Body of pancreas (tissue), 4 donors: ENCODE data around the gene ICE1. TPM values are rescaled to one million over a fixed set of nuclear protein-coding genes. Genes with fewer than 3 reads are reported as not detected.

Experiments used
- ATAC-seq: fragments of 150-250 bp; one replicate; pipeline ENCODE4 v1.9.1; 2016
- DNase-seq, 4 donors: peaks; one replicate each; pipeline ENCODE4 v3.0.0-alpha.2; 2019
- H3K27ac ChIP-seq, 4 donors: fragments of 200-600 bp; sonication (generic); 1 replicate in 3 of 4; 2 replicates in 1 of 4; pipeline versions ENCODE4 v1.5.1 to v1.6.1; 2016 to 2019; ENCODE audit warnings: mild to moderate bottlenecking in 1 of 4, mixed read lengths in 1 of 4, moderate library complexity in 1 of 4
- H3K27me3 ChIP-seq, 2 donors: fragments of 200-600 bp; sonication (generic); one replicate each; pipeline ENCODE4 v1.6.0; 2016; ENCODE audit warnings: mild to moderate bottlenecking in 1 of 2
- H3K36me3 ChIP-seq, 2 donors: fragments of 200-600 bp; sonication (generic); replicated peaks in 1 of 2; 2 replicates each; pipeline ENCODE4 v1.5.1; 2016; ENCODE audit warnings: low read depth in 2 of 2; ENCODE audit not compliant: insufficient read depth in 1 of 2
- H3K4me1 ChIP-seq: fragments of 200-600 bp; sonication (generic); one replicate; pipeline ENCODE4 v1.6.0; 2016
- H3K4me3 ChIP-seq, 2 donors: fragments of 200-600 bp; sonication (generic); 1 replicate in 1 of 2; 2 replicates in 1 of 2; pipeline ENCODE4 v1.5.1; 2016 to 2019
- H3K9me3 ChIP-seq, 3 donors: fragments of 200-600 bp; sonication (generic); 1 replicate in 2 of 3; 2 replicates in 1 of 3; pipeline ENCODE4 v1.5.1; 2016
- POLR2A ChIP-seq, 3 donors: fragments of 450-650 bp; IDR thresholded peaks; one replicate each; pipeline ENCODE4 v1.6.1; 2016; ENCODE audit warnings: antibody characterized with exemption in 3 of 3, mild to moderate bottlenecking in 2 of 3
- WGBS, 2 donors: methylation state at CpG; one replicate each; pipeline ENCODE4 v1.1.5; 2017; 5-methylcytosine and 5-hydroxymethylcytosine counted together
- intact Hi-C: fragments of 100-400 bp; cut with DNase I; formaldehyde crosslinking; loops from one replicate; pipeline ENCODE4 v1.15.1; 2023
- total RNA-seq, 2 donors: library from RNA; depleted of rRNA; stranded (reverse); fragments of >200 nt; gene quantifications; one replicate each; pipeline ENCODE4 v1.1.0, GENCODE V29; 2016
- TF ChIP-seq, protein P1 (sequence below), 7 experiments: fragments of 450-650 bp in 4 of 7; fragments of 200-600 bp in 3 of 7; sonication (generic) in 3 of 7; IDR thresholded peaks; one replicate each; pipeline ENCODE4 v1.5.1; 2016 to 2019; ENCODE audit warnings: antibody characterized with exemption in 7 of 7

ICE1 gene
- total RNA-seq, 2 donors from 2014 or later, result 13.5 to 15.6 TPM

DNA sequence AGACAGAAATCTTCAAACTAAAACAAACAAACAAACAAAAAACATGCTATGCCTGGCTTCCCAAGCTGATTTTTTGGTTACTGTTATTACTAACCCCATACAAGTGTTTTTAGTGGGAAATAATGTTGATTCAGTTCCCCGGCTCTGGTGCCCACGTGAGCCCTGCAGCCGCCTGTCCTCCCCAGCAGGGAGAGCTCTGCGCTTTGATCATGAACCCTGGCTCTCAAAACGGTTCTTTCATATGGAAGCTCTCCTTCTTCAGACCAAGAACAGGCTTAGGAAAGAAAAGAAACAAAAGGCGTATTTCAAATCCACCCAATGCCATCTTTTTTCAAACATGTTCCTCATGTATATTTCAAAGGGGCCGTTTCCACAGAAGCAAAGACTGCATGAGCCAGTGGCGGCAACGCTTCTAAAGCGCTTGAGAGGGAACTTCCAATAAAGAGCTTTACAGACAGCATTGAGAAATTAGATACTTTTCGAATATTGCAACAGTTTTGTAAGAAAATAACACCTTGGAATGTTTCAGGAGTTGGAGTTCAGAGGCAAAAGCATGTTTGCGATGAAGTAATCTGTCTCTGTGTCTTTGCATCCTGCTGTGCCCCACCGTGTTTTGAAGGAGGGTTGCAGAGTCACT lies 74.8 kb downstream of the ICE1 start:
- intact Hi-C loops, result no loop called here
- 32 to 34% methylated on average over 13 of the region's 13 CpGs for WGBS, 2 donors
- H3K27me3 ChIP-seq, result no peaks in the 10 kb centered on the region
- H3K4me3 ChIP-seq, result no peak overlapping the region
- TF ChIP-seq POLR2A (IDR thresholded peaks at IDR 0.05), result no peak
- TF ChIP-seq, protein P1, sequence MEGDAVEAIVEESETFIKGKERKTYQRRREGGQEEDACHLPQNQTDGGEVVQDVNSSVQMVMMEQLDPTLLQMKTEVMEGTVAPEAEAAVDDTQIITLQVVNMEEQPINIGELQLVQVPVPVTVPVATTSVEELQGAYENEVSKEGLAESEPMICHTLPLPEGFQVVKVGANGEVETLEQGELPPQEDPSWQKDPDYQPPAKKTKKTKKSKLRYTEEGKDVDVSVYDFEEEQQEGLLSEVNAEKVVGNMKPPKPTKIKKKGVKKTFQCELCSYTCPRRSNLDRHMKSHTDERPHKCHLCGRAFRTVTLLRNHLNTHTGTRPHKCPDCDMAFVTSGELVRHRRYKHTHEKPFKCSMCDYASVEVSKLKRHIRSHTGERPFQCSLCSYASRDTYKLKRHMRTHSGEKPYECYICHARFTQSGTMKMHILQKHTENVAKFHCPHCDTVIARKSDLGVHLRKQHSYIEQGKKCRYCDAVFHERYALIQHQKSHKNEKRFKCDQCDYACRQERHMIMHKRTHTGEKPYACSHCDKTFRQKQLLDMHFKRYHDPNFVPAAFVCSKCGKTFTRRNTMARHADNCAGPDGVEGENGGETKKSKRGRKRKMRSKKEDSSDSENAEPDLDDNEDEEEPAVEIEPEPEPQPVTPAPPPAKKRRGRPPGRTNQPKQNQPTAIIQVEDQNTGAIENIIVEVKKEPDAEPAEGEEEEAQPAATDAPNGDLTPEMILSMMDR (IDR thresholded peaks at IDR 0.05), result peak in 6 of 7 experiments; percentile 9 to 44 (median 34)
- peaks cover 15% of the 10 kb centered on the region for H3K4me1 ChIP-seq
- no peaks in the 10 kb centered on the region for H3K36me3 ChIP-seq
- H3K27ac ChIP-seq, result no peak overlapping the region
- peak in 3 of 4 donors; percentile 22 to 36 (median 32) for DNase-seq
- peak; percentile 26 for ATAC-seq
- H3K9me3 ChIP-seq, result no peaks in the 10 kb centered on the region

DNA sequence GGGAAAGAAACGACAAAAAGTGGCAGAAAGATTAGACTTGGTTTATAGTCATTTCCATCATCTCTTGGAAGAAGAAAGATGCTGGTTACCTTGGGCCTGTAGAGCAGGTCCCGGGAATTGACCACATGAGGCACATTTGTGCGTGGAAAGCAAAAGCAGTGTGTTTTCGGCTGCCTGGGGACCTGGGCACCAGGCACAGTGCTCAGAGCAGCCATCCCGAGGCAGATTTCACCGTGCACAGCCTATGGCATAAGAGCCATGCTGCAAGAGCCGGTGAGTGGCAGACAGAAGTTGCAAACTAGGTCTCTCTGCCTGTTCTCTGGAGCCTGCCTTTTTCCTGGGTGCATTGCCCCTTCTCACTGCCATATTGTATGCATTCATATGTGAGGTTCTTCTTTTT lies 77.0 kb downstream of the ICE1 start:
- no peak for TF ChIP-seq POLR2A (IDR thresholded peaks at IDR 0.05)
- TF ChIP-seq, protein P1 (IDR thresholded peaks at IDR 0.05), result no peak
- H3K27ac ChIP-seq, result no peak overlapping the region
- ATAC-seq (no peak), DNase-seq (no peak)
- H3K4me1 ChIP-seq, result peaks cover 8% of the 10 kb centered on the region
- 69 to 72% methylated on average over 7 of the region's 7 CpGs for WGBS, 2 donors
- no peak overlapping the region for H3K4me3 ChIP-seq
- no peaks in the 10 kb centered on the region for H3K36me3 ChIP-seq
- intact Hi-C loops, result no loop called here
- H3K27me3 ChIP-seq, result no peaks in the 10 kb centered on the region
- no peaks in the 10 kb centered on the region for H3K9me3 ChIP-seq

DNA sequence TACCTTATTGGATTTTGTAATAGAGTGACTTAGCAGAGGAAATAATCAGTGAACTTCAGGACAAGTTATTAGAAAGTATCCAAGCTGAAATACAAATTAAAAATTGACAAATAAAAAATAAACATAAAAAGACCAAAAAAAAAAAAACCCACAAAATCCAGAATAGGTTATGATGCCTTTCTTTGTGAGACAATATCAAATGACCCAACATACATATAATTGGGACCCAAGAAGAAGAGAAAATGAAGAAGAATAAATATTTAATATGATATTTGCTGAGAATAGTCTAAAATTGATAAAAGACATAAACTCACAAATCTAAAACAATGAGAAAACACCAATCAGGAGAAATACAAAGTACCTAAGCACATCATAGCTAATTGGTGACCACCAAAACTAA lies 81.8 kb downstream of the ICE1 start:
- no peak for TF ChIP-seq POLR2A (IDR thresholded peaks at IDR 0.05)
- TF ChIP-seq, protein P1 (IDR thresholded peaks at IDR 0.05), result no peak
- no peak for DNase-seq

DNA sequence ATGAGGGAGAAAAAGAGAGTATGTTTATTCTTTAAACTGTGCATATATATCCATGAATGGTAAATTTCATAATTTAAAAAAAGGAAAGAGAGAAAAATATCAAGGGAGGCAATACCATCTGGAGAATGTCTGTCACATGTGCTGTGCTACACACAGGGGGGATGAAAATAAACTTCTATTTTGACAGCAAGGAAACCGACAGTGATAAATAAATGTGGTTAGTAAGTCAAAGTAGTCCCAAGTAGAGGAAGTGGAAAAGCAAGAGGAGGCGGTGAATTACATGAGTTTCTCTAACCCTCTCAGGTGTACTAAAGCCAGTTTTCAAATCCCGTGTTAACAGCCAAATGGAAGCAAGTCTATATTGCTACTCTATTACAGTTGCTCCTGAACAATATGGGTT lies 83.3 kb downstream of the ICE1 start:
- no peaks in the 10 kb centered on the region for H3K4me1 ChIP-seq
- no peak for TF ChIP-seq POLR2A (IDR thresholded peaks at IDR 0.05)
- TF ChIP-seq, protein P1 (IDR thresholded peaks at IDR 0.05), result no peak
- no peaks in the 10 kb centered on the region for H3K36me3 ChIP-seq
- ATAC-seq, result no peak
- H3K27ac ChIP-seq, result no peak overlapping the region
- H3K9me3 ChIP-seq, result no peaks in the 10 kb centered on the region
- no peak for DNase-seq
- no peaks in the 10 kb centered on the region for H3K27me3 ChIP-seq
- H3K4me3 ChIP-seq, result no peak overlapping the region
- WGBS, 2 donors, result 47 to 68% methylated on average over 3 of the region's 3 CpGs
- intact Hi-C loops, result no loop called here

More for the DNA sequence above, 81.8 kb downstream of the ICE1 start:
- no peak for ATAC-seq
- H3K27me3 ChIP-seq, result no peaks in the 10 kb centered on the region
- H3K36me3 ChIP-seq, result no peaks in the 10 kb centered on the region
- H3K4me3 ChIP-seq, result no peak overlapping the region
- no peak overlapping the region for H3K27ac ChIP-seq
- intact Hi-C loops, result no loop called here
- H3K9me3 ChIP-seq, result no peaks in the 10 kb centered on the region
- no peaks in the 10 kb centered on the region for H3K4me1 ChIP-seq

DNA sequence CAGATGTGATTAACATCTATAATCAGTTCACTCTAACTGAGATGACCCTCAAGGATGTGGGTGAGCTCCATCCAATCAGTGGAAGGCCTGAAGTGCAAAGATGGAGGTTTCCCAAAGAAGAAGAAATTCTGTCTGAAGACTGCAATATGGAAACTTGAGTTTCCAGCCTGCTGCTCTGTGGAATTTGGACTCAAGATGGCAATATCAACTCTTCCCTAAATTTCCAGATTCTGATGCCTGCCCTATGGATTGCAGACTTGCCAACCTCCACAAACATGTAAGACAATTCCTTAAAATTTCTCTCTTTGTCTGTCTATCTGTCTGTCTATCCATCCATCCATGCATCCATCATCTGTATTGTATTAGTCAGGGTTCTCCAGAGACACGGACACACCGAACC lies 85.9 kb downstream of the ICE1 start:
- intact Hi-C loops, result no loop called here
- no peaks in the 10 kb centered on the region for H3K36me3 ChIP-seq
- no peak for DNase-seq
- TF ChIP-seq, protein P1 (IDR thresholded peaks at IDR 0.05), result no peak
- TF ChIP-seq POLR2A (IDR thresholded peaks at IDR 0.05), result no peak
- no peaks in the 10 kb centered on the region for H3K9me3 ChIP-seq
- ATAC-seq, result no peak
- no peak overlapping the region for H3K4me3 ChIP-seq
- no peaks in the 10 kb centered on the region for H3K4me1 ChIP-seq
- WGBS, 2 donors, result 39 to 65% methylated on average over 2 of the region's 2 CpGs
- no peak overlapping the region for H3K27ac ChIP-seq
- no peaks in the 10 kb centered on the region for H3K27me3 ChIP-seq
